Measurements from ENCODE around the gene CLHC1.

The CLHC1 gene

DNA sequence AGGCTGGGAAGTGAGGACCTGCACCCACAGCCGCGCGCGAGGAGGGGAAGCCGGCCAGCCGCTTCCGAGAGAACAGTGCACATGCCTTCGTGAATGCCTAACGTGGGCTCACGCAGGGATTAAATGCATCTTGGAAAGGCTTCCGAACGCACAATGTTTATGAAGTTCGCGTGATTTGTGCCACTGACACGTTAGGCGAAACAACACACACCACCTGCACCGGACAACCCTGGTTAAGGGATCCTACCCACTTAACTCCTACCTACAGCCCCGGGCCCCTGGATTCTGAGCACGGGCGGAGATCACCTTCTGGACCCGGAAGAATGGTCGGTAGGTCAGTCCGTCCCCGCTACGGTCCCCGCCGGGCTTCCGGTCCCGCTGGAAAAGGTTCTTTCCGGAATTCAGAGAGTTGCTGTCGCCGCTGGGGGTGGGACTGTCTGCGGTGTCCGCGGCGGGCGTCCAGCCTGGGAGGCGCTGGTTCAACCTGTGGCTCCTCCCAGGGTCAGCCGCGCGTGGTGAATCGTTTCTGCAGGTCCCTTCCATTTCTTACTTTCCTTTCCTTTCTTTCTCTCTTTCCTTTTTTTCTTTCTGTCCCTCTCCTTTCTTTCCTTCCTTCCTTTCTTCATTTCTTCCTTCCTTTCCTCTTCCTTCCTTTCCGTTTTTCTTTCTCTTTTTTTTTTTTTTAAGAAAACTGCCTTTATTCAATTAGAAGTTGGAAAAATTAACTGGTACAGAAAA, 37.0 kb upstream of the CLHC1 start, which contains the start of gene MTIF2 (continued):
- TF ChIP-seq, protein P1, sequence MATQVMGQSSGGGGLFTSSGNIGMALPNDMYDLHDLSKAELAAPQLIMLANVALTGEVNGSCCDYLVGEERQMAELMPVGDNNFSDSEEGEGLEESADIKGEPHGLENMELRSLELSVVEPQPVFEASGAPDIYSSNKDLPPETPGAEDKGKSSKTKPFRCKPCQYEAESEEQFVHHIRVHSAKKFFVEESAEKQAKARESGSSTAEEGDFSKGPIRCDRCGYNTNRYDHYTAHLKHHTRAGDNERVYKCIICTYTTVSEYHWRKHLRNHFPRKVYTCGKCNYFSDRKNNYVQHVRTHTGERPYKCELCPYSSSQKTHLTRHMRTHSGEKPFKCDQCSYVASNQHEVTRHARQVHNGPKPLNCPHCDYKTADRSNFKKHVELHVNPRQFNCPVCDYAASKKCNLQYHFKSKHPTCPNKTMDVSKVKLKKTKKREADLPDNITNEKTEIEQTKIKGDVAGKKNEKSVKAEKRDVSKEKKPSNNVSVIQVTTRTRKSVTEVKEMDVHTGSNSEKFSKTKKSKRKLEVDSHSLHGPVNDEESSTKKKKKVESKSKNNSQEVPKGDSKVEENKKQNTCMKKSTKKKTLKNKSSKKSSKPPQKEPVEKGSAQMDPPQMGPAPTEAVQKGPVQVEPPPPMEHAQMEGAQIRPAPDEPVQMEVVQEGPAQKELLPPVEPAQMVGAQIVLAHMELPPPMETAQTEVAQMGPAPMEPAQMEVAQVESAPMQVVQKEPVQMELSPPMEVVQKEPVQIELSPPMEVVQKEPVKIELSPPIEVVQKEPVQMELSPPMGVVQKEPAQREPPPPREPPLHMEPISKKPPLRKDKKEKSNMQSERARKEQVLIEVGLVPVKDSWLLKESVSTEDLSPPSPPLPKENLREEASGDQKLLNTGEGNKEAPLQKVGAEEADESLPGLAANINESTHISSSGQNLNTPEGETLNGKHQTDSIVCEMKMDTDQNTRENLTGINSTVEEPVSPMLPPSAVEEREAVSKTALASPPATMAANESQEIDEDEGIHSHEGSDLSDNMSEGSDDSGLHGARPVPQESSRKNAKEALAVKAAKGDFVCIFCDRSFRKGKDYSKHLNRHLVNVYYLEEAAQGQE (tag by site-specific recombination; IDR thresholded peaks at IDR 0.05): peak; percentile 64
- TF ChIP-seq ZNF366 (tag by site-specific recombination; conservative IDR thresholded peaks at IDR 0.05): peak; percentile 97
- TF ChIP-seq ZNF776 (tag by site-specific recombination; IDR thresholded peaks at IDR 0.05; ENCODE audit: borderline replicate concordance): no peak
- peak; percentile 44 for TF ChIP-seq EGR2 (tag by site-specific recombination; IDR thresholded peaks at IDR 0.05; ENCODE audit: low read depth)
- TF ChIP-seq ZNF610 (tag by site-specific recombination; IDR thresholded peaks at IDR 0.05; ENCODE audit: borderline replicate concordance): no peak; the same call in 1 of the 2 replicates
- 0 out of 2 replicates have a peak, but pooled peaks have one; percentile 11 for TF ChIP-seq ZNF558 (tag by site-specific recombination; IDR thresholded peaks at IDR 0.05)
- TF ChIP-seq ZNF555 (tag by site-specific recombination; conservative IDR thresholded peaks at IDR 0.05): no peak
- peak; percentile 47 for TF ChIP-seq KLF9 (tag by site-specific recombination; IDR thresholded peaks at IDR 0.05; ENCODE audit: low read depth)
- TF ChIP-seq ZNF335 (tag by site-specific recombination; conservative IDR thresholded peaks at IDR 0.05): peak; percentile 87
- TF ChIP-seq ZNF211 (tag by site-specific recombination; IDR thresholded peaks at IDR 0.05; ENCODE audit: low read depth): no peak
- TF ChIP-seq ZNF391 (tag by site-specific recombination; IDR thresholded peaks at IDR 0.05; ENCODE audit: borderline replicate concordance, low read depth): no peak; the same call in none of the 2 replicates
- peak; percentile 64; the same call in 1 of the 2 replicates for TF ChIP-seq ZNF394 (tag by site-specific recombination; IDR thresholded peaks at IDR 0.05; ENCODE audit: borderline replicate concordance)
- TF ChIP-seq, protein P2, sequence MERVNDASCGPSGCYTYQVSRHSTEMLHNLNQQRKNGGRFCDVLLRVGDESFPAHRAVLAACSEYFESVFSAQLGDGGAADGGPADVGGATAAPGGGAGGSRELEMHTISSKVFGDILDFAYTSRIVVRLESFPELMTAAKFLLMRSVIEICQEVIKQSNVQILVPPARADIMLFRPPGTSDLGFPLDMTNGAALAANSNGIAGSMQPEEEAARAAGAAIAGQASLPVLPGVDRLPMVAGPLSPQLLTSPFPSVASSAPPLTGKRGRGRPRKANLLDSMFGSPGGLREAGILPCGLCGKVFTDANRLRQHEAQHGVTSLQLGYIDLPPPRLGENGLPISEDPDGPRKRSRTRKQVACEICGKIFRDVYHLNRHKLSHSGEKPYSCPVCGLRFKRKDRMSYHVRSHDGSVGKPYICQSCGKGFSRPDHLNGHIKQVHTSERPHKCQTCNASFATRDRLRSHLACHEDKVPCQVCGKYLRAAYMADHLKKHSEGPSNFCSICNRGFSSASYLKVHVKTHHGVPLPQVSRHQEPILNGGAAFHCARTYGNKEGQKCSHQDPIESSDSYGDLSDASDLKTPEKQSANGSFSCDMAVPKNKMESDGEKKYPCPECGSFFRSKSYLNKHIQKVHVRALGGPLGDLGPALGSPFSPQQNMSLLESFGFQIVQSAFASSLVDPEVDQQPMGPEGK (tag by site-specific recombination; IDR thresholded peaks at IDR 0.05): peak; percentile 88
- no peak for TF ChIP-seq GLI2 (tag by site-specific recombination; IDR thresholded peaks at IDR 0.05; ENCODE audit: borderline replicate concordance, low read depth)
- TF ChIP-seq ZNF530 (tag by site-specific recombination; IDR thresholded peaks at IDR 0.05; ENCODE audit: low read depth): no peak
- TF ChIP-seq ZFP69B (tag by site-specific recombination; IDR thresholded peaks at IDR 0.05): peak; percentile 74
- TF ChIP-seq ZNF140 (tag by site-specific recombination; IDR thresholded peaks at IDR 0.05): no peak
- TF ChIP-seq ZNF571 (tag by site-specific recombination; IDR thresholded peaks at IDR 0.05): no peak
- TF ChIP-seq KLF8 (tag by site-specific recombination; IDR thresholded peaks at IDR 0.05): peak; percentile 86
- no peak for TF ChIP-seq MEIS1 (CRISPR knock-in tag; IDR thresholded peaks at IDR 0.05; ENCODE audit: borderline replicate concordance)
- TF ChIP-seq ZNF202 (tag by site-specific recombination; IDR thresholded peaks at IDR 0.05; ENCODE audit: borderline replicate concordance): no peak
- TF ChIP-seq OSR2 (tag by site-specific recombination; IDR thresholded peaks at IDR 0.05): no peak
- TF ChIP-seq, protein P3, sequence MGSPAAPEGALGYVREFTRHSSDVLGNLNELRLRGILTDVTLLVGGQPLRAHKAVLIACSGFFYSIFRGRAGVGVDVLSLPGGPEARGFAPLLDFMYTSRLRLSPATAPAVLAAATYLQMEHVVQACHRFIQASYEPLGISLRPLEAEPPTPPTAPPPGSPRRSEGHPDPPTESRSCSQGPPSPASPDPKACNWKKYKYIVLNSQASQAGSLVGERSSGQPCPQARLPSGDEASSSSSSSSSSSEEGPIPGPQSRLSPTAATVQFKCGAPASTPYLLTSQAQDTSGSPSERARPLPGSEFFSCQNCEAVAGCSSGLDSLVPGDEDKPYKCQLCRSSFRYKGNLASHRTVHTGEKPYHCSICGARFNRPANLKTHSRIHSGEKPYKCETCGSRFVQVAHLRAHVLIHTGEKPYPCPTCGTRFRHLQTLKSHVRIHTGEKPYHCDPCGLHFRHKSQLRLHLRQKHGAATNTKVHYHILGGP (tag by site-specific recombination; IDR thresholded peaks at IDR 0.05): no peak
- TF ChIP-seq ZNF843 (tag by site-specific recombination; IDR thresholded peaks at IDR 0.05): peak; percentile 46; the same call in 1 of the 2 replicates
- TF ChIP-seq, protein P4, sequence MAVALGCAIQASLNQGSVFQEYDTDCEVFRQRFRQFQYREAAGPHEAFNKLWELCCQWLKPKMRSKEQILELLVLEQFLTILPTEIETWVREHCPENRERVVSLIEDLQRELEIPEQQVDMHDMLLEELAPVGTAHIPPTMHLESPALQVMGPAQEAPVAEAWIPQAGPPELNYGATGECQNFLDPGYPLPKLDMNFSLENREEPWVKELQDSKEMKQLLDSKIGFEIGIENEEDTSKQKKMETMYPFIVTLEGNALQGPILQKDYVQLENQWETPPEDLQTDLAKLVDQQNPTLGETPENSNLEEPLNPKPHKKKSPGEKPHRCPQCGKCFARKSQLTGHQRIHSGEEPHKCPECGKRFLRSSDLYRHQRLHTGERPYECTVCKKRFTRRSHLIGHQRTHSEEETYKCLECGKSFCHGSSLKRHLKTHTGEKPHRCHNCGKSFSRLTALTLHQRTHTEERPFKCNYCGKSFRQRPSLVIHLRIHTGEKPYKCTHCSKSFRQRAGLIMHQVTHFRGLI (tag by site-specific recombination; IDR thresholded peaks at IDR 0.05): no peak
- TF ChIP-seq, protein P5, sequence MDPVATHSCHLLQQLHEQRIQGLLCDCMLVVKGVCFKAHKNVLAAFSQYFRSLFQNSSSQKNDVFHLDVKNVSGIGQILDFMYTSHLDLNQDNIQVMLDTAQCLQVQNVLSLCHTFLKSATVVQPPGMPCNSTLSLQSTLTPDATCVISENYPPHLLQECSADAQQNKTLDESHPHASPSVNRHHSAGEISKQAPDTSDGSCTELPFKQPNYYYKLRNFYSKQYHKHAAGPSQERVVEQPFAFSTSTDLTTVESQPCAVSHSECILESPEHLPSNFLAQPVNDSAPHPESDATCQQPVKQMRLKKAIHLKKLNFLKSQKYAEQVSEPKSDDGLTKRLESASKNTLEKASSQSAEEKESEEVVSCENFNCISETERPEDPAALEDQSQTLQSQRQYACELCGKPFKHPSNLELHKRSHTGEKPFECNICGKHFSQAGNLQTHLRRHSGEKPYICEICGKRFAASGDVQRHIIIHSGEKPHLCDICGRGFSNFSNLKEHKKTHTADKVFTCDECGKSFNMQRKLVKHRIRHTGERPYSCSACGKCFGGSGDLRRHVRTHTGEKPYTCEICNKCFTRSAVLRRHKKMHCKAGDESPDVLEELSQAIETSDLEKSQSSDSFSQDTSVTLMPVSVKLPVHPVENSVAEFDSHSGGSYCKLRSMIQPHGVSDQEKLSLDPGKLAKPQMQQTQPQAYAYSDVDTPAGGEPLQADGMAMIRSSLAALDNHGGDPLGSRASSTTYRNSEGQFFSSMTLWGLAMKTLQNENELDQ (tag by site-specific recombination; IDR thresholded peaks at IDR 0.05; ENCODE audit: low read depth): no peak
- TF ChIP-seq ZNF707 (tag by site-specific recombination; IDR thresholded peaks at IDR 0.05): no peak
- TF ChIP-seq ZBTB8A (tag by site-specific recombination; IDR thresholded peaks at IDR 0.05): peak; percentile 66
- no peak for TF ChIP-seq ZNF132 (tag by site-specific recombination; IDR thresholded peaks at IDR 0.05; ENCODE audit: borderline replicate concordance)

All from HEK293 (cell line).